Stomach smooth muscle (tissue), 2 donors: ENCODE results near the gene FGFR3.

ENCODE experiments used
- H3K27ac ChIP-seq: one replicate; pipeline ENCODE4 v1.7.0; 2013; ENCODE audit warnings: mild to moderate bottlenecking, low read length, inconsistent platforms
- H3K27me3 ChIP-seq, 2 donors: one replicate each; pipeline ENCODE4 v1.7.0; 2013; ENCODE audit warnings: low read length in 2 of 2; ENCODE audit not compliant: insufficient read depth in 2 of 2, control insufficient read depth in 1 of 2
- H3K36me3 ChIP-seq, 2 donors: one replicate each; pipeline ENCODE4 v1.7.0; 2013; ENCODE audit warnings: low read length in 2 of 2; ENCODE audit not compliant: control insufficient read depth in 2 of 2, insufficient read depth in 2 of 2
- H3K4me1 ChIP-seq: one replicate; pipeline ENCODE4 v1.7.0; 2013; ENCODE audit warnings: low read length; ENCODE audit not compliant: control insufficient read depth, insufficient read depth
- H3K4me3 ChIP-seq, 2 donors: one replicate each; pipeline ENCODE4 v1.7.0; 2013; ENCODE audit warnings: low read length in 2 of 2
- H3K9ac ChIP-seq, 2 donors: one replicate each; pipeline ENCODE4 v1.7.0; 2013; ENCODE audit warnings: low read length in 2 of 2, mild to moderate bottlenecking in 1 of 2
- H3K9me3 ChIP-seq, 2 donors: one replicate each; pipeline ENCODE4 v1.7.0; 2013; ENCODE audit warnings: low read length in 2 of 2; ENCODE audit not compliant: control insufficient read depth in 2 of 2
- donor health status: healthy.
- donor health status: Pancreatic carcinoma.

The FGFR3 gene

GRCh38 chr4:1779588-1780382, 13.3 kb upstream of the FGFR3 start:
- no peak overlapping the region for H3K4me3 ChIP-seq
- H3K27ac ChIP-seq = no peak overlapping the region
- no peaks in the 10 kb centered on the region for H3K36me3 ChIP-seq
- no peaks in the 10 kb centered on the region for H3K9me3 ChIP-seq
- H3K27me3 ChIP-seq = peaks cover 0 to 2% of the 10 kb centered on the region in 2 donors
- no peaks in the 10 kb centered on the region for H3K4me1 ChIP-seq
- no peak overlapping the region for H3K9ac ChIP-seq

- H3K9me3 ChIP-seq = no peaks in the 10 kb centered on the region
- H3K4me3 ChIP-seq = no peak overlapping the region
- H3K27ac ChIP-seq = no peak overlapping the region
- H3K4me1 ChIP-seq = peaks cover 5% of the 10 kb centered on the region
- no peaks in the 10 kb centered on the region for H3K36me3 ChIP-seq
- H3K27me3 ChIP-seq = peaks cover 0 to 2% of the 10 kb centered on the region in 2 donors
- H3K9ac ChIP-seq = no peak overlapping the region
Measured at GRCh38 chr4:1780435-1780834, 12.7 kb upstream of the FGFR3 start.

- Histone ChIP-seq H3K27me3 (no peaks in the 10 kb centered on the region), H3K9ac (no peak overlapping the region), H3K27ac (no peak overlapping the region), H3K9me3 (no peaks in the 10 kb centered on the region), H3K4me1 (peaks cover 5% of the 10 kb centered on the region), H3K4me3 (no peak overlapping the region), H3K36me3 (no peaks in the 10 kb centered on the region)
Measured at GRCh38 chr4:1783015-1783414, 10.1 kb upstream of the FGFR3 start.

GRCh38 chr4:1783970-1784369, 9.1 kb upstream of the FGFR3 start:
- H3K27ac ChIP-seq = no peak overlapping the region

GRCh38 chr4:1784395-1784788, 8.7 kb upstream of the FGFR3 start:
- Histone ChIP-seq H3K4me1 (peaks cover 5% of the 10 kb centered on the region), H3K4me3 (no peak overlapping the region), H3K27ac (no peak overlapping the region)

More at GRCh38 chr4:1783970-1784369, 9.1 kb upstream of the FGFR3 start:
- H3K4me1 ChIP-seq = peaks cover 5% of the 10 kb centered on the region
- no peak overlapping the region for H3K9ac ChIP-seq
- no peaks in the 10 kb centered on the region for H3K27me3 ChIP-seq
- H3K9me3 ChIP-seq = no peaks in the 10 kb centered on the region
- H3K4me3 ChIP-seq = no peak overlapping the region
- no peaks in the 10 kb centered on the region for H3K36me3 ChIP-seq

GRCh38 chr4:1784789-1785591, 8.1 kb upstream of the FGFR3 start:
- no peak overlapping the region for H3K4me3 ChIP-seq
- no peaks in the 10 kb centered on the region for H3K9me3 ChIP-seq
- H3K27me3 ChIP-seq = no peaks in the 10 kb centered on the region
- H3K4me1 ChIP-seq = peaks cover 5% of the 10 kb centered on the region
- no peak overlapping the region for H3K27ac ChIP-seq
- H3K36me3 ChIP-seq = no peaks in the 10 kb centered on the region
- H3K9ac ChIP-seq = no peak overlapping the region

More at GRCh38 chr4:1784395-1784788, 8.7 kb upstream of the FGFR3 start:
- Histone ChIP-seq H3K27me3 (no peaks in the 10 kb centered on the region), H3K9me3 (no peaks in the 10 kb centered on the region), H3K9ac (no peak overlapping the region), H3K36me3 (no peaks in the 10 kb centered on the region)

- H3K27ac ChIP-seq = no peak overlapping the region
Measured at GRCh38 chr4:1785592-1785991, 7.5 kb upstream of the FGFR3 start.

GRCh38 chr4:1786544-1787362, 6.3 kb upstream of the FGFR3 start:
- Histone ChIP-seq H3K9ac (no peak overlapping the region), H3K36me3 (no peaks in the 10 kb centered on the region), H3K9me3 (no peaks in the 10 kb centered on the region), H3K27ac (no peak overlapping the region), H3K4me1 (peaks cover 5% of the 10 kb centered on the region), H3K27me3 (no peaks in the 10 kb centered on the region), H3K4me3 (no peak overlapping the region)

More at GRCh38 chr4:1785592-1785991, 7.5 kb upstream of the FGFR3 start:
- Histone ChIP-seq H3K36me3 (no peaks in the 10 kb centered on the region), H3K9ac (no peak overlapping the region), H3K27me3 (no peaks in the 10 kb centered on the region), H3K4me1 (peaks cover 5% of the 10 kb centered on the region), H3K9me3 (no peaks in the 10 kb centered on the region), H3K4me3 (no peak overlapping the region)

GRCh38 chr4:1787411-1788077, 5.5 kb upstream of the FGFR3 start:
- Histone ChIP-seq H3K4me1 (peaks cover 5% of the 10 kb centered on the region), H3K27me3 (peaks cover 0 to 7% of the 10 kb centered on the region in 2 donors), H3K9ac (no peak overlapping the region), H3K4me3 (no peak overlapping the region), H3K9me3 (no peaks in the 10 kb centered on the region), H3K36me3 (no peaks in the 10 kb centered on the region), H3K27ac (no peak overlapping the region)
